Sigmoid colon (tissue), 4 donors: ENCODE results near the gene FASN.

Experiments
- CTCF ChIP-seq, 4 experiments: fragments of 450-650 bp in 3 of 4; fragments of 200-600 bp in 1 of 4; IDR thresholded peaks; one replicate each; pipeline ENCODE4 v1.5.1; 2016 to 2019; ENCODE audit warnings: antibody characterized with exemption in 4 of 4, mild to moderate bottlenecking in 3 of 4, moderate library complexity in 2 of 4
- EP300 ChIP-seq, 4 donors: sonication (generic); formaldehyde crosslinking; IDR thresholded peaks; one replicate each; pipeline ENCODE4 v1.6.1; 2017; ENCODE audit warnings: antibody characterized with exemption in 4 of 4
- POLR2A ChIP-seq, 2 donors: fragments of 450-650 bp; IDR thresholded peaks; one replicate each; pipeline ENCODE4 v1.6.1; 2016; ENCODE audit warnings: antibody characterized with exemption in 2 of 2, mild to moderate bottlenecking in 2 of 2, moderate library complexity in 2 of 2
- POLR2AphosphoS5 ChIP-seq, 4 donors: sonication (generic); formaldehyde crosslinking; IDR thresholded peaks; one replicate each; pipeline ENCODE4 v1.6.1; 2017; ENCODE audit warnings: antibody characterized with exemption in 4 of 4

- TF ChIP-seq CTCF (IDR thresholded peaks at IDR 0.05) (no peak), POLR2A (IDR thresholded peaks at IDR 0.05) (no peak), EP300 (IDR thresholded peaks at IDR 0.05) (no peak), POLR2AphosphoS5 (IDR thresholded peaks at IDR 0.05) (no peak)
These were observed 10.8 kb downstream of the FASN start for GRCh38 chr17:82086941-82087906.
